LNCaP clone FGC (cell line): ENCODE measurements around the gene LSM5.

Experiments used
- DNase-seq: peaks from one replicate; pipeline ENCODE4 v3.0.0-alpha.2; 2011; ENCODE audit warnings: low read depth
- H3K4me3 ChIP-seq: 2 replicates; pipeline ENCODE4 v1.5.1; 2011; ENCODE audit warnings: mild to moderate bottlenecking, low read depth, low read length, control low read depth
- CTCF ChIP-seq: IDR thresholded peaks from 2 replicates; pipeline ENCODE4 v1.5.1; 2012; ENCODE audit warnings: mild to moderate bottlenecking; ENCODE audit not compliant: control insufficient read depth, insufficient read depth; ENCODE audit errors: extremely low read depth

The LSM5 gene

GRCh38 chr7:32533276-32534029 is 43.3 kb upstream of the LSM5 start:
- H3K4me3 ChIP-seq = no peak overlapping the region
- no peak for DNase-seq
- no peak for TF ChIP-seq CTCF

GRCh38 chr7:32532716-32533115 is 42.5 kb upstream of the LSM5 start:
- no peak overlapping the region for H3K4me3 ChIP-seq
- DNase-seq = no peak
- TF ChIP-seq CTCF = no peak

GRCh38 chr7:32532086-32532485 is 41.9 kb upstream of the LSM5 start:
- H3K4me3 ChIP-seq = no peak overlapping the region
- TF ChIP-seq CTCF = no peak
- DNase-seq = no peak

- H3K4me3 ChIP-seq = no peak overlapping the region
- no peak for TF ChIP-seq CTCF
- no peak for DNase-seq
Measured at GRCh38 chr7:32531402-32531801, 41.2 kb upstream of the LSM5 start.

GRCh38 chr7:32525839-32526238 is 35.7 kb upstream of the LSM5 start:
- no peak for TF ChIP-seq CTCF
- no peak overlapping the region for H3K4me3 ChIP-seq
- no peak for DNase-seq

GRCh38 chr7:32524631-32525030 is 34.5 kb upstream of the LSM5 start:
- no peak overlapping the region for H3K4me3 ChIP-seq
- TF ChIP-seq CTCF = no peak
- DNase-seq = no peak
